Hematopoietic multipotent progenitor cell (in vitro differentiated cells): ENCODE data around the gene SETD4. TPM values are rescaled to one million over a fixed set of nuclear protein-coding genes. Genes with fewer than 3 reads are reported as not detected.

Source experiments
- DNase-seq, 3 donors: peaks; one replicate each; pipeline ENCODE4 v3.0.0-alpha.2; 2011 to 2015; ENCODE audit warnings: low read depth in 2 of 3, low spot score in 2 of 3
- total RNA-seq: library from RNA; depleted of rRNA; stranded (reverse); fragments of >200 nt; gene quantifications from one replicate; pipeline ENCODE4 v1.2.3, GENCODE V29; 2012

SETD4 gene
- total RNA-seq, 1 donor = 10.5 TPM

DNA sequence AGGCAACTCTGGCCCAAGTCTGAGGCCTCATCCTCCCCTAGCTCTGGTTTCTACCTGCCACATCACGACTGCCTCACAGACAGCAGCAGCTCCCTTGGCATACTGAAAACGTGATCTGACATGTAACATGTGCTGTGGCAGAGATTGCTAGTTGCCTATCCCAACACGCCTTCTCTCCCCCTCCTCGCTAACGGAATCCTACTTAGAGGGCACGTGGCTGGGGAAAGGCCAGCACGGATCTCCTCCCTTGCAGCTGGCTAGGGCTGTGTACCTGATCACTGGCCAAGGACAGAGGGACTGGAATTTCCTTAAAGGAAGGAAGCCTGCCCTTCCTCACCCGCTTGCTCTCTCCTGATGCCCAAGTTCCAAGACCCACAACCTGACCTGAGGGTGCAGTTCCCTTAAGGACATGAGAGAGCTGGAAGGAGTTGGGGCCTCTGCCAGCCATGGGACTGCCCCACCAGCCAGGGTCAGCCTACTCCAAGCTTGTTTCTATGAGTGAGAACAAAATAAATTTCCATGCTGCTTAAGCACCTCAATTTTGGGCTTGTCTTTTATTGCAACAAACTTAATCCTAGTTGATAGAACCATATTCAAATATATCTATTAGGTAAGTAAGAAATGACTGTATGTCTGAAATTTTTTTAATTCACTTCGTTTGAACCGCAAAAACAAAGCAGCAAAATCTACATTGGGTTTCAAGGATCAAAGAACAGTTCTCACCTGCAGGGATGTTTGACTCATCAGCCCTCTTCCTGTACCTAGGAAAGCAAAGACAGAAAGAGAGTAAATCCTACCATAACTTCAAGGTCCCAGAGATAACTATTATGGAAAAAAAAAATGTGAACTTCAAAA lies 7.2 kb downstream of the SETD4 start:
- DNase-seq = no peak

- DNase-seq = no peak
Measured at GRCh38 chr21:36048357-36048756, 12.0 kb downstream of the SETD4 start.

GRCh38 chr21:36047139-36047538 lies 13.2 kb downstream of the SETD4 start:
- no peak for DNase-seq

DNA sequence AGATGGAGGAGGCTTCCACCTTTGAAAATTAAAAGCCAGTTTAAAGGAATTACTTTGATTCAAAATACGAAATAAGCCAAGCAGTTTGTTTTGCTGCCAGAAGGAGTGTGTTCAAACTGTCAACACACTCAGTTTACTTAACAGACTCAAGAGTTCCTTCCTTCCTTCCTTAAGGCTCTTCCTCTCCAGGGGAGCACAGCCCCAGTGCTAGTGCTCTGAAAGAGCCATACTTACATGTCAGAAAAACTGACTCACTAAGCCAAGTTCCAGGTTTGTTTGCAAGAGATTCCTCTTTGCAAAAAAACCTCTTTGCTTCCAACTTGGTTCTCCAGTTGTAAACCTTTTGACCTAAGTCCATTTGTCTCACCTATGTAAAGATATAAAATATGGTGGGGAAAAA lies 14.3 kb downstream of the SETD4 start:
- no peak for DNase-seq

GRCh38 chr21:36044056-36044455 lies 16.3 kb downstream of the SETD4 start:
- DNase-seq = no peak

- DNase-seq = no peak
Measured at GRCh38 chr21:36041910-36042309, 18.4 kb downstream of the SETD4 start.

DNA sequence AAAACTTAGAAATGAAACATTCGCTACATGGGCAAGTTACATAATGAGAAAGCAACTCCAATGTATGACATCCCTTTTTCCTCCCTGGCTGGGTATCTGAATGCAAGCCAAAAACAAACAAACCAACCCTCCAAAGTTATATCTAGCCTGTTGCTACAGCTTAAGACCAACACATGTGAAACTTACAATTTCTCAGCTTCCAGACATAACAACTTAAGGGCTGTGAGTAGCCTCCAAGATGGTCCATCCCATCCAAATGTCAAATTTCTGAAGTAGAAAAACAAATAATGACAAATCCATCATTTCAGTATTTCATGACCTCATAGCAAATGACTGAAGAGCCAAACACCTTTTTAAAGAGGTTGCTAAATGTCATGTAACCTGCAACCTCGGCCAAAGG lies 19.9 kb downstream of the SETD4 start:
- no peak for DNase-seq

DNA sequence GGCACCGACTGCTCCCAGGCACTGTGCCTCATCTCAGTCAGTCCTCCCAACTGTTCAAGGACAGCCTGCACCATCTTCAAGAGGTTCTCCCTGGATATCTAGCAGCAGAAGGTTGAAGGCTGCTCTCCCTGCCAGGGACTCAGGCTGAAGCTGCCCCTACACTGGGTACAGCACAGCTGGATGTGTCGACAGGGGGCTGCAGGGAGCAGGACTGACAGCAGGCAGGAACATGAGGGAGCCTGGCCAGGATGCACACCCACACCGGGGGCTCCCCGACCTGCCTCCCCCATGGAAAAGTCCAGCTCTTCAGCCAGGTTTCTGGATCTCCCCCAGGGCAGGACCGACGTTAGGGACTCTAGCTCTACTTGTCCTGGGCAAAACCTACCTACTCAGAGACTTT lies 20.5 kb downstream of the SETD4 start:
- no peak for DNase-seq

DNA sequence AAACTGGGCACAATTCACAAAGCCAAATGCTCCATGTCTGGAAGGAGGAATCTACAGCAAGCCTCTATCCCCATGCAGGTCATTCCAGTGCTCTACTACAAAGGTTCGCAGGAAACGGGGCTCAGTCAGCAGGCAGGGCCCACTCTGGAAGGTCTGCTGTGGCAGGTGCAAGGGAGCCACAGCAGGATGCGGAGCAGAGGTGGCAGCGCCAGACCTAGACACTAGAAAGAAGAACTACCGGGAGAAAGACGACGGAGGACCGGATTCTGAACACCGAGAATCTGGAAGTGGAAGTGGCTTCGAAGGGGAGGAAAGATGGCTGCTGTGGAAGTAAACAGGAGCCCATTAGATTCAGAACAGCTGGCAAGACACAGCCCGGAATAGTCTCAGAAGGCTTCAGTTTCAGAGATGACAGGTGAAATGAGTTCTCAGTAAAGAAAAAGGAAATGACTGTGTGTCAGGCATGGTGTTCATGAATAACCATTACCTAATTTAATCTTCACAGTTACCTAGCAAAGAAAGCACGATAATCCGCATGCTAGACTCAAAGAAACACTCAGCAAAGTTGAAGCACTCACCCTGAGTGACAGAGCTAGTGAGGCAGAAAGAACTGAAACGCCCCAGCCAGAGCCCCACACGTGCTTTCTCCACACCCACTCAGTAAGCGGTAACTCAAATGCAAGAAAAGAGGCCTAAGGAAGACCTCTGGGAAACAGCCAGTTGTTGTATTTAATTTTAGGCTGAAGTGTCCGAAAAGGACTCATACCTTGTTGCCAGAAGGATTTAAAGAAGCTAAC lies 21.4 kb downstream of the SETD4 start:
- no peak for DNase-seq

GRCh38 chr21:36035381-36035791 lies 24.9 kb downstream of the SETD4 start:
- peak in 2 of 3 donors; percentile 18 to 60 for DNase-seq

DNA sequence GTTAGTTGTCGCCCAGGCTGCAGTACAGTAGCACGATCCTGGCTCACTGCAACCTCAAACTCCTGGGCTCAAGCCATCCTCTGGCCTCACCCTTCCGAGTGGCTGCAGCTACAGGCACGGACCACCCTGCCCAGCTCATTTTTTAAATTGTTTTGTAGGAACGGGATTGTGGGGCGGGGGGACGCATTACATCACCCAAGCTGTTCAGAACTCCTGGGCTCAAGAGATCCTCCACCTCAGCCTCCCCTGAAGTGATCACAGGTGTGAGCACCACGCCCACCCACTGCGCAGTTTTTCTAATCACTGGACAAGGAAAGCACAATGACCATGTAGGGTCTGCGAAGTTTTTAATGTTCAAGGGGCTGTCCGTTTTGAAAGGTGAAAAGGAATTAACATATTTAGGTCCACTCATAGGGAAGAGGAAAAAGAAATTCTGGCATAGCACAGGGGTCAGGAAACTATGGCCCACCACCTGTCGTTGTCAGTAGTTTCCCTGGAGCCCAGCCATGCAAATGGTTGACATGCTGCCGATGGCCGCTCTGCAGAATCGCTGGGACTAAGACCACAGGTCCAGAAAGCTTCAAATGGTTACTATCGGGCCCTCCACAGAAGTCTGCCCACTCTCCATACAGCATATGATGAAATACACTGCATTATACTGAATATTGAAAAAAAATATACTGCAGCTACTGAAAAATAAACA lies 26.0 kb downstream of the SETD4 start:
- no peak for DNase-seq

DNA sequence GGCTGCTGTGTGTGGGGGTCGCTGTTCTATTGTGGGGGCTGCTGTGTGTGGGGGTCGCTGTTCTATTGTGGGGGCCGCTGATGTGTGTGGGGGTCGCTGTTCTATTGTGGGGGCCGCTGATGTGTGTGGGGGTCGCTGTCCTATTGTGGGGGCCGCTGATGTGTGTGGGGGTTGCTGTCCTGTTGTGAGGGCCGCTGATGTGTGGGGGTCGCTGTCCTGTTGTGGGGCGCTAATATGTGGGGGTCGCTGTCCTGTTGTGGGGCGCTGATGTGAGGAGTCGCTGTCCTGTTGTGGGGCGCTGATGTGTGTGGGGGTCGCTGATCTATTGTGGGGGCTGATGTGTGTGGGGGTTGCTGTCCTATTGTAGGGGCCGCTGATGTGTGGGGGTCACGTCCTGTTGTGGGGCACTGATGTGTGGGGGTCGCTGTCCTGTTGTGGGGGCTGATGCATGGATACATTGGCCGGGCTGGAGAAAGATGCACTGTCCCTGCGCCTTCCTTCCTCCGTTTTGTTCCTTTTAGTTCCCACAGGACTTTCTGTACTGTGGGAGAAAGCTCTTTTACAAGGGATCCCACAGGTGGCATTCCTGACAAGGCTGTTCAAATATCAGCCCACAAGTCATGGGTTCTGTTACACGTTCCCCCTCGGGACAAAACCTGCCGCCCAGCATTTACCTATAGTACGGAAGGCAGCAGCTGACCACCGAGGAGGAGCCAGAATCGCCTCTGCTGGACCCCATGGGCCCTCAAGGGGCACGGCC lies 27.5 kb downstream of the SETD4 start:
- DNase-seq = no peak

DNA sequence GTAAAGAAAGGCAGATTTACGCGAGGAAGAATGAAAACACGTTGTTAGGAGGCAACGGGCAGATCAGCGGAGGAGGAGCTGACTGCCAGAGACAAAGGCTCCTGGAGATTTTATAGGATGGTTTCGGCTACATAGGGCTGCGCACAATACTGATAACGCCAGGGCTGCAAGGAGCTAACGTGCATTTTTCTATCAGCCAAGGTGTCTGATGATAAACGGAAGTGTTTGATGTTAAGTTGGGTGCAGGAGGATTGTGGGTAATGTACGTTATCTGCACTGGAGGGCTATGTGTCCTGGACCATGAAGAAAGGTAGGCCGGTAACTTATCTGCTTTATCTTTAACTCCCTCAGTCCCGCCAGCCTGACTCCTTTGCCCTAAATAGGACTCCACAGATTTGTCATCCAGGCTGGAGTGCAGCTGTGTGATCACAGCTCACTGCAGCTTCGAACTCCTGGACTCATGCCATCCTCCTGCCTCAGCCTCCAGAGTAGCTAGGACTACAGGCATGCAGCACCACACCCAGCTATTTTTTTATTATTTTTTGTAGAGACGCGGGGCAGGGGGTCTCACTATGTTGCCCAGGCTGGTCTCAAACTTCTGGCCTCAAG lies 29.6 kb downstream of the SETD4 start:
- DNase-seq = no peak

GRCh38 chr21:36029309-36029708 lies 31.0 kb downstream of the SETD4 start:
- no peak for DNase-seq

DNA sequence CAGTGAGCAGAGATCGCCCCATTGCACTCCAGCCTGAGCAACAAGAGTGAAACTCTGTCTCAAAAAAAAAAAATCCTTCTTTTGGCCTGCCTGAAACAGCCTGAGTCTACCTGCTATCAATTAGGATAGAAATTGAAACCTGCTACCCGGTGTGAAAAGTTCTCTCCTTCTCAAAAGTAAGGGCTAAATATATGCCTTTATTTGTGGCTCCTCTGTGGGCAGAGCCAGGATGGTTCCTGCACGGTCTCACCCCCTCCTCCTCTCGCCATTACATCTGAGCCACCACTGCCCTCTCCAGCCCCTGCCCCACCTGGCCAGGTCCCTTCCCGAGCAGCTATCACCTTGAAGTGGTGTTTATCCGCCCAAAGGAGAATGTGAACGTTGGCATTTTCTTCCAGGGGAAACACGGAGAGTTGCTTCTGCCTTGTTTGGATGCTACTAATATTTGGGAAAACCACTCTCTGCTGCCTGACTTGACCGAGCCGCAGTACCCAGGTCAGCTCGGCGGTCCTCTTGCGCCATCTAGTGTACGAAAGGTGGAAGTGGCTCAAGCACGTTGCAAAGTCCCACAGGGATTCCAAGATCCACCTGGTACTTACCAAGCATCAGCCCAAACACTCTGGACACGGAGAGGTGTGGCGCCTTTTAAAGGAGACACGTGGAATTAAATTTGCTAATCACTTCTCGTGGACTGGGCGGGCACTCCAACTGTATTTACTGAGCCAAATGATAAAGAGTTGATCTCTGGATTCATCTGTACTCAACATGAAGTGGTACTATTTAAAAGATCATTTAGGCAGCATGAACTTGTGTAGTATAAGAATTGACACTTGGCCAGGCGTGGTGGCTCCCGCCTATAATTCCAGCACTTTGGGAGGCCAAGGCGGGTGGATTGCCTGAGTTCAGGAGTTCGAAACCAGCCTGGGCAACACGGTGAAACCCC lies 31.9 kb downstream of the SETD4 start:
- peak; percentile 51 to 67 (median 58) for DNase-seq

GRCh38 chr21:36027347-36027746 lies 33.0 kb downstream of the SETD4 start:
- DNase-seq = no peak

- no peak for DNase-seq
Measured at GRCh38 chr21:36024782-36025181, 35.5 kb downstream of the SETD4 start.

DNA sequence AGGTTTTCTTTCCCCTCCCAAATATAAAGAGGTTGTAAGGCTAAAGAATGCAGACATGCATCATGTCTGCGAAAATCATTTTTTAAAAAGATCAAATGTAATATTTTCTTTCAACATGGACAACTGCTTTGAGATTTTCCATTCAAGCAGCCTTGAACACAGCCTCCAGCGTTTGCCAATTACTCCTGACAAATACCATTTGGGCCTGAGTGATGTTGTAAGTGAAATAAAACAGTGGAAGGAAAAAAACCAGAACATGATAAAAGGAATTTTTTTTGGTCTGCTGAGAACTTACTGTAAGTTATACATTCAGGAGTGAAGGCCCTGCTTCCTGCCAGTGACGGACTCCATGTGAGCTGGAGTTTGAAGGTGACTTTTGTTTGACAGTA lies 37.2 kb downstream of the SETD4 start:
- no peak for DNase-seq

GRCh38 chr21:36022427-36023091 lies 37.8 kb downstream of the SETD4 start:
- DNase-seq = no peak
